GM03348 (cell line): ENCODE results near the gene DRAM1.
"Not testable (repeated sequence)": the region's sequence is repeated elsewhere in the genome, so short reads cannot be mapped to it uniquely, and the experiment has no call there.

Experiments
- DNase-seq: peaks from one replicate; pipeline ENCODE4 v3.0.0; 2012; ENCODE audit warnings: low spot score

Gene DRAM1

DNA sequence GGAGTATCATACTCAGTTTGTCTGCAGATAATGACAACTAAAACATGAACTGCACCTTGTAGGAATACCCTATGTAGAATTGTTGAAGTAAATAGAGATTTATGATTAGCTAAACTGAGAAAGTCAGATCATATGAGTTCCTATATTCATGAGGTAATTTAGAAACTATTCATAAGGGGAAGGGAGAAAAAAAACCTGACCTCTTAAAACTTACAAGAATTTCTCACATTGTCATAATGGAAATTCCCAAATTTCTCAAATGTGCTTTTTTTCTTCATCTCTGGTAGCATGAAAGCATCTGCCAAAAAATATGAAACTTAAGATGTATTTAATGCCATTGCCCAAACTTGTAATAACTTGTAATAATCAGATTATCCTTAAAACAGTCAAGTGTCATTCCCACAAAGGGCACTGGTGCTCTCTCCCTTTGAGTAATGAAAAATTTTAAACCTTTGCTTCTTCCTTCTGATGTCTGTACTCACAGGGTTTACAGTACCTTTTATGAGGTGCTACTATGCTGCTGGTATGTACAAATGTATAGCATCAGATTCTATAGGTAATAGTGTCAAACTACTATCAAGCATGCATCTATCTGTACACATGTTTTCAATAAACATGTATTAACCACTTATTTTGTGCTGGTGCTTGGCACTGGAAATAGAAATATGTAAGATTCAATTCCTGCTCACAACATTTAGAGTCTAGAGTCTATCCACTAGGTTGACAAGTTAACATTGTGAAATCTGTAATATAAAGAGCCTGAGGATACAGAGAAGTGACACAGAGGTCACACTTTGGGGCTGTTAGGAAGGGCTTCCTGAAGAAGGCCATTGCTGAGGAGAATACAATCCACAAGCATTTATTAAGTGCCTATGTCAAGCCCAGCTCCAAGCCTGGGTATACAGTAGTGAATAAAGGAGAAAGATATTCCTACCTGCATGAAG is 17.4 kb upstream of the DRAM1 start:
- DNase-seq = peak; percentile 37

GRCh38 chr12:101861688-101862087 is 15.7 kb upstream of the DRAM1 start:
- not testable (repeated sequence) for DNase-seq

DNA sequence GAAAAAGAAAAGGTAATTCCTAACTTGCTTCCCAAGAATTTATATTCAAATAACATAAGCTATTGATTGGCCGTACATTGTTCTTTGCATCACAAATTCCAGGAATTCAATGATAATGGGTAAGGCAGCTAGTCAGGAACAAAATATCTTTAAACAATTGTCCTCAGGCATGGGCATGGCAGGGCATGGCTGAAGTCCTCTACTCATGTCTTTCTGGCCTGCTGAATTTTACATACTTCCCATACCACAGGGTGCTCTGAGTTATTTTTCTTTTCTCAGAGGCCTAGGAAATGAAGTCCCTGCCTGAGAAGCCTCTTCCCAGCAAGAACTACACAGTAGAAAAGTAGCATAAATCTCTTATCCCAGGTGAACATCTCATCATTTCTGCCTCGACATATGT is 15.1 kb upstream of the DRAM1 start:
- peak; percentile 26 for DNase-seq

DNA sequence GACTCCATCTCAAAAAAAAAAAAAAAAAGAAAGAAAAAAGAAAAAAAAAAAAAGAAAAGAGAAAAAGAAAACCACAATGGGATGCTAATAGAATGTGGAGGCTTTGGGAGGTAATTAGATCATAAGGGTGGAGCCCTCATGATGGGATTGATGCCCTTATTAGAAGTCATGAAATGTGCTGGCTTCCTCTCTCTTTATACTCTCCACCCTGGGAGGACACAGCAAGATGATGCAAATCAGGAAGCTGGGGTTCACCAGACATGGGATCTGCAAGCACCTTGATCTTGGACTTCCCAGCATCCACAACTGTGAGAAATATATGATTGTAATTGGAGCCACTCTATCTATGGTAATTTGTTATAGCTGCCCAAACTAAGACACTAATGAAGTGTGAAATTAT is 13.4 kb upstream of the DRAM1 start:
- peak; percentile 37 for DNase-seq

- no peak for DNase-seq
Observed at GRCh38 chr12:101866615-101867373, 10.6 kb upstream of the DRAM1 start.

DNA sequence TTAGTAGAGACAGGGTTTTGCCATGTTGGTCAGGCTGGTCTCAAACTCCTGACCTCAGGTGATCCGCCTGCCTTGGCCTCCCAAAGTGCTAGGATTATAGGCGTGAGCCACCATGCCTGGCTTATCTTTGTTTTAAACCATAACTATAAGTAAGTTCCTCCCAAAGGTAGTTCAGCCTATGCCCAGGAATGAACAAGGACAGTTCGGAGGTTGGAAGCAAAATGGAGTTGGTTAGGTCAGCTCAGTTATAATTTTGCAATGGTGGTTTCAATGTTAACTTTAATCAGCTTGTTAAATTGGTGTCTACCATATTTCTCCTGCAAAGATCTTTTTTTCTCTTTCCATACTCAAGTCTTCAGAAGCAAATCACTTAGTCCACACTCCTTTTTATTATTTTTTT is 9.8 kb upstream of the DRAM1 start:
- DNase-seq = not testable (repeated sequence)

GRCh38 chr12:101870925-101871324 is 6.5 kb upstream of the DRAM1 start:
- DNase-seq = no peak

- no peak for DNase-seq
Observed at GRCh38 chr12:101875162-101875561, 2.2 kb upstream of the DRAM1 start.

GRCh38 chr12:101876322-101876860 is 989 bp upstream of the DRAM1 start:
- DNase-seq = peak; percentile 18

DNA sequence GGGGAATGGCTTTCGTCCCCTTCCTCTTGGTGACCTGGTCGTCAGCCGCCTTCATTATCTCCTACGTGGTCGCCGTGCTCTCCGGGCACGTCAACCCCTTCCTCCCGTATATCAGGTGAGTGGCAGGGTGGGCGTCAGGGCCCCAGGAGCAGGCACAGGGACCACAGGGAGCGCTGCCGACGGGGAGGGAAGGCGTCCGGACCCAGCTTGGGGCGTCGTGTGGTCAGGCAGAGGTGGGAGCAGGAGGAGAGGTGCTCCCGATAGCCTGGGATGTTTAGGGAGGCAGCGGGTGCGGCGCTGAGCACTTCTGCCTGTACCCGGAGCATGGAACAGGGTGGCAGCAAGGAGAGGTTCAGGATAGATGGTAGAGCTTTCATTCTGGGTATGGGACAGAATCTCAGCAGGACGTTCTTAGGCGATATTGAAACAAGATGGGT is 444 bp downstream of the DRAM1 start:
- DNase-seq = peak; percentile 53

GRCh38 chr12:101878243-101878821 is 952 bp downstream of the DRAM1 start:
- DNase-seq = peak; percentile 18

GRCh38 chr12:101880769-101881168 is 3.4 kb downstream of the DRAM1 start:
- no peak for DNase-seq

DNA sequence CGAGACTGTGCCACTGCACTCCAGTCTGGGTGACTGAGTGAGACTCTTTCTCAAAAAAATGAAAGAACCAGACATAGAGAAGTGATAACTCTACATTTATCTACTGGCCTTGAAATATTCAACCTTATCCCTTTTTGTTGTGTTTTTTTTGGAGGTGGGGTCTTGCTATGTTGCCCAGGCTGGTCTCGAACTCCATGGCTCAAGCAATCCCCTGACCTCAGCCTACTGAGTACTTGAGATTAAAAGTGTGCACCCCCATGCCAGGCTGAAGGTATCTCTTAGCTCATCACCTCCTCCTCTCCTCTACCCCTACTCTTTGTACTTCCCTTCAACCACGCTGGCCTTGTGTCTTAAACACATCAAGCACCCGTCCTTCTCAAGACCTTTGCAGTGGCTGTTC is 3.8 kb downstream of the DRAM1 start:
- no peak for DNase-seq

GRCh38 chr12:101884174-101884573 is 6.8 kb downstream of the DRAM1 start:
- DNase-seq = no peak

DNA sequence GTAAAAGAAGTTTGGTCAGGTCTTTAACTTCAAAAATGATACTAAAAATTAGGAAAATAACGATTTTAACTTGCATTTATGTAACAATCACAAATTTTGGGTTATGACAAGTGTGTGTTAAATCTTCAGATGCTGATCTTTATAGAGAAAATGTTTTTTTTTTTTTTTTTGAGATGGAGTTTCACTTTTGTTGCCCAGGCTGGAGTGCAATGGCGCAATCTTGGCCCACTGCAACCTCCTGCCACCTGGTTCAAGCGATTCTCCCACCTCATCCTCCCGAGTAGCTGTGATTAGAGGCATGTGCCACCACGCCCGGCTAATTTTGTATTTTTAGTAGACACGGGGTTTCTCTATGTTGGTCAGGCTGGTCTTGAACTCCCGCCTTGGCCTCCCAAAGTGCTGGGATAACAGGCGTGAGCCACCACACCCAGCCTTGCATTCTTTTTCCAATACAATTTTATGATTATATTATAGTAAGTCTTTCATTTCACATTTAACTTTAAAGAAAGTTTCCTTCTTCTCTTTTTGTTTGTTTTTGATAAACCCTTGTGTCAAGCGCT is 7.5 kb downstream of the DRAM1 start:
- not testable (repeated sequence) for DNase-seq

GRCh38 chr12:101885912-101886561 is 8.7 kb downstream of the DRAM1 start:
- DNase-seq = no peak

GRCh38 chr12:101889211-101889752 is 11.9 kb downstream of the DRAM1 start:
- DNase-seq = no peak

DNA sequence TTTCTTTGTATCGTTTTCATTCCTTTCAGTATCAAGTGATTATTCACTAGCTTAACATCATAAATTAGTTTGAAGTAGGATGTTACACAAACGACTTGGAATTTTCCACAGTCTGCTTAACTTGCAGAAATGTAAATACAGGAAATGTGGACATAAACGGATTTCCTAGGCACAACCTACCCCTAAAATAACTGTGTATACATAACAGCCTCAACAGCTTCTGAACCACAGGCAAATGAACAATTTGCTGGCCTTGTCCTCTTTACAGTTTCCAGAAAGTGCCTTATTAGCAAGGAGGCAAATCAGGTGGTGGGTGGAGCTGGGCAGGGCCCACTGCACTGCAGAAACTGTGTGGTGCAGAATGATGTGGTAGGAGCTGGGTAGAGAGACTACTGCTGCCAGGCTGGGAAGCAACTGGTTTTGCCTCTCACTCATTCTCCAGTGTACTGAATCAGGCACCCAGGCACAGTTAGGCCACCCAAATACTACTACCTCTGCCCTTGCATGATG is 14.1 kb downstream of the DRAM1 start:
- DNase-seq = peak; percentile 67

- DNase-seq = no peak
Observed at GRCh38 chr12:101892794-101893193, 15.4 kb downstream of the DRAM1 start.

DNA sequence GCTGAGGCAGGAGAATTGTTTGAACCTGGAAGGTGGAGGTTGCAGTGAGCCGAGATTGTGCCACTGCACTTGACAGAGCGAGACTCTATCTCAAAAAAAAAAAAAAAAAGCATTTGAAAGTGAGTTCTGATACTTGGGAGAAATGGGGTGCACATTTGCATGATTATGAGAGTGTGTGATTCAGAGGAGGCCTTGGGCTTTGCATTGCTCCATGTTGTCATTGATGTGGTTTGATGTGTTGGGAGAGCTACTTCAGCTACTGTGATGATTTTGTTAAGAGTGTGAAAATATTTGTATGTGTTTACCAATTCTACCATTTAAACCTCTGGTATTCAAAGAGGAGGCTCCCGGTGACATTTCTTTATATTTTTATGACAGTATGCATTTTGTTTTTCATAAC is 24.4 kb downstream of the DRAM1 start:
- no peak for DNase-seq

GRCh38 chr12:101902641-101903040 is 25.3 kb downstream of the DRAM1 start:
- DNase-seq = no peak
